Activated naive CD4-positive, alpha-beta T cell treated with Interleukin-2 at 50 U/mL for 16 hours (primary cell): Measurements from ENCODE around the gene CSGALNACT2.

Source experiments
- DNase-seq: peaks from one replicate; pipeline ENCODE4 v3.0.0-alpha.2; 2020

CSGALNACT2 gene

GRCh38 chr10:43113201-43114087, 24.8 kb upstream of the CSGALNACT2 start:
- no peak for DNase-seq

GRCh38 chr10:43114088-43114742, 24.0 kb upstream of the CSGALNACT2 start:
- no peak for DNase-seq

- DNase-seq: no peak
Measured at GRCh38 chr10:43114743-43115611, 23.3 kb upstream of the CSGALNACT2 start.

DNA sequence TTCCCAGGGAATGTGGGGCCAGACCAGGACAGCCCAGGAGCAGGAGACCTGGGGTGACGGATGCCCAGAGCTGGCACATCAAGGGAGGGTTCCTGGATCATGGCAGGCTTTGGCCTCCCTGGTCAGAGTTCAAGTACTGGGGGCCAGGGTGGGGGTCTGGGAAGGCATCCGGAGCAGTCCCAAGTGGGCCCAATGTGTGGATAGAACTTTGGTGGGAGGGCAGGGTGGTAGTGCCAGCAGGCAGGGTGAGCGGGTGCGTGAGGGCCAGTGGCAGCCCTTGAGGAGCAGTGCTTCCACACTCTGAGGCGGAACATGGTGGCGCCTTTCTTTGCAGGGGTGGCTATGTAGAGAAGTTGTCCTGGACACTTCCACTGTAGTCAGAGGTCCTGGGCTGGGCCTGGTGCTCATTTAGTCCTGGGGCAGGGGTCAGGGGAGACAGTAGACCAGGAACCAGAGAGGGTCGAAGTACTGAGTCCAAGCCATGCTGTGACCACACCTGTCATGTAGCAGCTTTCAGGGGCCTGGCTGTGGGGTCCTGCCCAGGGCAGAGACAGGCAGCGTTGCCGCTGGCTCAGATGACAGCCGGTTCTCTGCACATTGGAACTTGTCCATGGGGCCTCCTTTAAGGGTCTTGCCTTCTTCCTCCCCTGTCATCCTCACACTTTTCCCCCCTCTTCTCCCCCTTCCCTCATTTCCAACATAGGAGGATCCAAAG, 22.2 kb upstream of the CSGALNACT2 start:
- DNase-seq: no peak

- DNase-seq: no peak
Measured at GRCh38 chr10:43116596-43116995, 21.6 kb upstream of the CSGALNACT2 start.

DNA sequence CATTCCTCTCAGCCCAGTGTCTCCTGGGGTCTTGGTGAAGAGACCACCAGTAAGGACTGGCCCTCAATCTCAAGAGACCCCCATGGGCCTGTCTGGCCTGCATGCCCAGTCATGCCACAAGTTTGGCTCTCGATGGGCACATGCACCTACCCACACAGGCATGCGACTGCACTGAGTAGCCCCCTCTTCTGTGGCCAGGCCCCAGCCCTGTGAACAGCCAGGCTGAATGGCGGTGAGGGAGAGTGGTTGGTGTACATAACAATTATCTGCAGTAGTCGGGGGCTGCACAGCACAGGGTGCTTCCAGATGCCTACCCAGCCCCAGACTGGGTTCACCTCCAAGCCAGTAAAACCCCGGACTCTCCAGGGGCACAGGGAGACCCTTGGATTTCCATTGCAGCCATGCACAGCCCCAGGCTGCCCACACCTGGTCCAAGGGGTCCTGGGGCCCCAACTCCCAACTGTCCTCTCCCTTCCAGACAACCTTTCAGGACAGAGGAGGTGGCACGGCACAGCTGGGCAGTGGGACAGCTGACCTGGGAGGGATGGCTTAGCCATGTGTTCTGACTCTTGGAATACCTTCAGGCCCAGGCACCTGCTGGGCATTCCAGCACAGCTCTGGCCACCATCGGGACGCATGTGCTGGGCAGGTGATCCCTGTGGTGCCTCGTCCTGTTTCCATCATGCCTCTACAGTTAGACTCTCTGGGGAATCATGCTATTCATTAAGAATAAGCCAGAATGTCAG, 21.0 kb upstream of the CSGALNACT2 start:
- DNase-seq: no peak

GRCh38 chr10:43117777-43118583, 20.3 kb upstream of the CSGALNACT2 start:
- DNase-seq: no peak

DNA sequence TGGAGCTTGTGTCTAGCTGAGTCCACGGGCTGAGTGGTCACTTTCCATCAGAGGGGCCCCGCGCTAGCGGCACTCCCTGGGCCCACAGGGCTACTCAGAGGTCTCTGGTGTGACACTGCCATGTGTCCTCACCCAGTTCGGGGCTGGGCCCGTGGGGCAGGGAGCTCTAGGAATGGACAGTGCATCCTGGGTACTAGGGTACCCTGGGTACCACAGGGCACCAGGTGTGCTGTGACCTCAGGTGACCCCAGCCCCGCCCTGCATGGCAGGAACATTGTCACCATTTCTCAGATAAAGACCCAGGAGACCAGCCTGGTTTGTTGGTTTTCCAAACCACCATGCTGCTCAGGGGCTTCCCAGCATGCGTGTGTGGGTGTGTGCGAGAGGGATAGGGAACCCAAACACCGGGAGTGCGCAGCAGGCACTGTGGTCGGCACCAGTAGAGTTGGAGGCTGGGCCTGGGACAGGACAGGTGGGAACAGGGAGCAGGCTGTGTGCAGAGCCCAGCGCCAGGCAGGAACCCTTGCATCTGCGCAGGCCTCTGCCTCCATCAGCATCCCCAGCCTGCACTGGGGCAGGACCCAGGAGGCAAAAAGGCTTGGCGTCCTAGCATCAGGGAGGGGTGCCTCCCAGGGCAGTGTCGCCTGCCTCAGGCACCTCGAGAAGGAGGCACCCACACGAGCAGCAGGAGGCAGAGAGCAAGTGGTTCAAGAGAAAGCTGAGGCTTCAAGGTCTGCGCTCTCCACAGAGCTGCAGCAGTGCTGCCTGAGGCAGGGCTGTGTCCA, 19.4 kb upstream of the CSGALNACT2 start:
- no peak for DNase-seq

GRCh38 chr10:43119416-43120115, 18.7 kb upstream of the CSGALNACT2 start:
- no peak for DNase-seq

DNA sequence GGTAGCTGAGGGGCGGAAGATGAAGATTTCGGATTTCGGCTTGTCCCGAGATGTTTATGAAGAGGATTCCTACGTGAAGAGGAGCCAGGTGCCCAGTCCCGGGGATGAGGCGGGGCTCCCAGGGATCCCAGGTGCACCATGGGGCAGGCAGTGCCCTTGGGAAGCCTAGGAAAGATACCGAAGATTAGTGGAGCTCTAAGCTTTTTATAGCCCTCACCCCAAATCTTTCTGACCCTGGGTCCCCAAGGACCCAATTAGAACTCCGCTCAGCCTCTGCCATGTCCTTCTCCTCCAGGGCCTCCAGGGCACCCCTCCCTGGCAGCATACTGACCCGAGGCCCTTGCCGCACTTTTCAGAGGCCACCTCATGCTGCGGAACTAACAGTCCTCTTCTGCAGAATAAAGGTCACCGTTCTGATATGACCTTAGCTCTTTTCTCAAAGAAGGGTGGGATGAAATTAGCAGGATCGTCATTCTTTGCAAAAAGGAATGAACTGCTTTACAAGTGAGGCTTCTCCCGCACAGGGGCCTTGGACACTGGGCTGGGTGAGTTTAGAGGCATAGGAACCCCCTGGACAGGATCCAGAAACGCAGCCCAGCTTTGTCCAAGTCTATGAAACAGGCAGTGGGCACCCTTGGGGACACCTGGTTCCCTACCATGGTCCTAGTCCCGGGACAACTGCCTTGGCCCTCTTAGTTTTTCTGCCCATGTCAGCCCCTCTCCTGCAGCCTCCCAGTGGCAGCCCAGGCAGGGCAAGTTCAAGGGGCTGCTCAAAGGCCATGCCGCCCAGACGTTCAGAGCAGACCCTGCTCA, 17.9 kb upstream of the CSGALNACT2 start:
- no peak for DNase-seq

- DNase-seq: peak; percentile 55
Measured at GRCh38 chr10:43120929-43121314, 17.3 kb upstream of the CSGALNACT2 start.

DNA sequence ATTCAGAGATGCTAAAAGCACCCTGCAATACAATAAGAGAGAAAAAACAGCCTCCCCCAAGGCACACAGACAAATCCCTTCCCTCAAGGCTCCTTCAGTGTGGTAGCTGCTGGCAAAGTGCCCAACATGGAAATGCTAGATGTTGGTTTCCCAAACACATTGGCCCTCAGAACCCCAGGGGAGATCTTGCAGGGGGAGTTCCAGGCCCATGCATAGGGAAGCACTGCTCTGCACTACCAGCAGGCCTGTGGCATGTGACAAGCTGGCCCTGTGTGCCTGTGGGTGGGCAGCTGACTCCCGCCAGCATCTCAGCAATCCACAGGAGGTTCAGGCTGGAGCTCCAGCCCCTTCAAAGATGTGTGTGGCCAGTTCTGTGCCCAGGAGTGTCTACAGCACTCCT, 16.8 kb upstream of the CSGALNACT2 start:
- DNase-seq: no peak

- DNase-seq: no peak
Measured at GRCh38 chr10:43122096-43122495, 16.1 kb upstream of the CSGALNACT2 start.

DNA sequence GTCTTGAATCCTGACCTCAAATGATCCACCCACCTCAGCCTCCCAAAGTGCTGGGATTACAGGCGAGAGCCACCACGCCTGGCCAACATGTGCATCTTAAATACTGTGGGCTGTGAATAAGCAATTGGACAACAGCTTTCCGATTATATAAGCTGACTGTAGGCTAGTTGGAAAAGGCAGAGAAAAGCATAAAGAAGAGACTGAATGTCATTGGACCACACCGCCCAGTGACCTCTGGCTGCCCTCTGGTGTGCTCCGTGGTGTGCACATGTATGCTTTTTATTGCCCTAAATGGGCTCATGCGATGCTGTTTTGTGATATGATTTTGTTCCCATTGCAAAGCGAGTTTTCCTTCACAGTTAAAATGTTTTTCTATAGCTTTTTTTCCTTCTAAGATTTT, 15.4 kb upstream of the CSGALNACT2 start:
- no peak for DNase-seq

DNA sequence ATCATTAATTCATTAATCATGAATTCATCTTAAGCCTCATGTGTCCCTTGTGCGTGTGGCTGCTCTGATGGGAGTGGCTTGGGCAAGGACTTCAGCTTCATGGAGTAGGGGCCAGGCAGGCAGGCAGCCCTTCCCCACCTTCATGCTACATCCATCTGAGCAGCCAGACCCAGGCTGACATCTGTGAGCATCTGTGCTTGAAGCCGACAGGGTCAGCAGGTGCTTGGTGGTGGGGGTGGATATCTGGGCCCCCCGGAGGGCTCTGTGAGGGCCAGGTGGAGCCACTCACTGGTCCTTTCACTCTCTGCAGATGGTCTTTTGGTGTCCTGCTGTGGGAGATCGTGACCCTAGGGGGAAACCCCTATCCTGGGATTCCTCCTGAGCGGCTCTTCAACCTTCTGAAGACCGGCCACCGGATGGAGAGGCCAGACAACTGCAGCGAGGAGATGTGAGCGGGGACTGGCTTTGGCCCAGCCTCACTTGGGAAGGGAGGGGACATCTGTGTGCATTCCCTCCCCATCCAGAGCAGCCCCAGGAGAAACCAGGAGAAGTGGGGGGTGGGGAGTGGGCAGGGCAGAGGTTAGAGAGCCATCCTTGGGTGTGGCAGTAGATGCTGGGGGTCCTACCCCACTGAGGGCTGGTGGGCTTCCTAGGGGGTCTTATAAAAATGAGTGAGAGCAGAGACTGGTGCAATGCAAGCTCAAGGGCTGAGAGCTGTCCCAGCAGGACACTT, 14.7 kb upstream of the CSGALNACT2 start:
- no peak for DNase-seq

DNA sequence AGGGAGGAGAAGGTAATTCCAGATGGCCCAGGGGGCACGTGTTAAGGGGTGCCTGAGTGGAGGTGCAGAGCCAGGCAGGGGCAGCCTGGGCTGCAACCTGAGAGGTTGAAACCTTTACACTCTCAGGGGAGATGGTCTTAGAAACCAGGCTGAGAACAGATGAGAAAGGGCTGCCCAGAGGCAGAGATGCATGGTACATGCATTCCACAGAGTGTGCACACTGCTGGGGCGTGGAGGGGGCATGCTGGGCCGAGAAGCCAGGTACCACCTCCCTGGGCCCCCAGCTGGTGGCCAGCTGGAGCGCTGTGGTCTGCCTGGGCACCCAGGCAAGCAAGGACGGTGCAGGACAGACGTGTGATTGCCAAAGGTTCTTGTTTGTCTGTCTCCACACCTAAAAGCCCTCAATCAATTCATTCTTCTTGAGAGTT, 14.1 kb upstream of the CSGALNACT2 start:
- DNase-seq: no peak

- no peak for DNase-seq
Measured at GRCh38 chr10:43124574-43125273, 13.5 kb upstream of the CSGALNACT2 start.
